Mesenteric fat pad (tissue), 1 donor: ENCODE data around the gene ROR2. TPM values are rescaled to one million over a fixed set of nuclear protein-coding genes. Genes with fewer than 3 reads are reported as not detected.
"Not testable (repeated sequence)": the region's sequence is repeated elsewhere in the genome, so short reads cannot be mapped to it uniquely, and the experiment has no call there.

Experiments
- DNase-seq: peaks from one replicate; pipeline ENCODE4 v3.0.0-alpha.2; 2020; ENCODE audit warnings: low spot score
- microRNA-seq: library from miRNA; unstranded; fragments of <30 nt; microRNA quantifications from one replicate; pipeline ENCODE4 v1.2.0, GENCODE V29; 2020; ENCODE audit warnings: borderline number of aligned reads
- total RNA-seq: library from RNA; stranded (reverse); fragmentation: NEBNext Ultra II Directional; extraction: Animal tissue kit (Norgen Biotek cat#: 25700); gene quantifications from one replicate; pipeline ENCODE4 v1.2.1, GENCODE V29; 2021
- donor health status: DM: yes; HTN: yes; CAD: no.

Gene ROR2
- total RNA-seq, 1 donor from 2014 or later = 9.5 TPM

DNA sequence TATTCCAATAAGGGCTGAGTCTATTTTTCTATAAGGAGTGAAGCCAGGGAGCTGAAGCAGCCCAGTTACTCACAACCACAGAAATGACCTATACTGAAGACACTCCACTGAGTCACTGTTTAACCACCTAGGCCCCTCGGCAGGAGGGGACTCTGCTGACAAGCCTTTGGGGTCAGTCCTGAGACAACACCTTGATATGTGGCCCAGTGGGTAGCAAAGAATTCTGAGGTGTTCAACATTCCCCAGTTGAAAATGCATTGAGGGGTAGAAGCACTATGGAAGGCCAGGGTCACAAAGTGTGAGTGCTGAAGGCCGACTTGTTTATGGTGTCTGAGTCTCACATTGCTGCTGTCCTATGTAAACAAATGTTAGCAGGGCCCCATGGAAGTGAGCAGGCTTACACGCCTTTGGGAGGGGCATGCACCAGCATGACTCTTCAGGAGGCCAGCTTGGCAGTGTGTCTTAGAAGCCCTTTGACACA lies 413.8 kb downstream of the ROR2 start:
- DNase-seq = no peak

DNA sequence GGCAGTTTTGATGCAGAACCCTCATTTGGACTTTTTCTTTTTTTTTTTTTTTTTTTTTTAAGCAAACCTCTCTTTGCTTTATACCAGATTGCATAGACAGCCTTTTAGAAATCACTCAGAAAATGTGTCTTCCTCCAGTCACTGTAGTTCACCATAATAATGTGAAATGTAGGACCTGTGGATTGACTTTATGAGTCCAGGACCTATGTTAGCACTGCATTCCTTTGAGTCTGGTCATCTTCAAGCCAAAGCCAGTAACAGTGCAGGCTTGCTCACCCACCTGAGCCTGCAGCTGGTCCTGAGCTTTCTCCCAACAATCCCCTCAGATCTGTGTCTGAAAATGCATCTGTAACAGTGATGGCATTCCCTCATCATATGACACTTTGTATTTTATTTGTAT lies 415.7 kb downstream of the ROR2 start:
- DNase-seq = no peak

DNA sequence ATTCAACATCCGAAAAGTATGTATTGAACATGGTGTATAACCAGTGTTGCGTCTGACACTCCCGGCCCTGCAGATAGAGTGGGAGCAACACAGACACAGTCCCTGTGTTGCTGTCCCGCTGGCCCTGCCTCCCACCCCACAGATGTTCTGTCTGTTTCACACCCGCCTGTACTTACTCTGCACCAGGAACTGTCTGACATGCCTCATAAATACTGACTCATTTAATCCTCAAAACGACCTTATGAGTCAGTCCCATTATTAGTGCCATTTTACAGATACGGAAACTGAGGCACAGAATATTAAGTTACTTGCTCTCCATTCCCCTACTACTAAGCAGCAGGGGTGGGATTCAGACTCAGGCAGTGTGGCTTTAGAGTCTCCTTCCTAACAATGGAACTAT lies 416.6 kb downstream of the ROR2 start:
- no peak for DNase-seq

DNA sequence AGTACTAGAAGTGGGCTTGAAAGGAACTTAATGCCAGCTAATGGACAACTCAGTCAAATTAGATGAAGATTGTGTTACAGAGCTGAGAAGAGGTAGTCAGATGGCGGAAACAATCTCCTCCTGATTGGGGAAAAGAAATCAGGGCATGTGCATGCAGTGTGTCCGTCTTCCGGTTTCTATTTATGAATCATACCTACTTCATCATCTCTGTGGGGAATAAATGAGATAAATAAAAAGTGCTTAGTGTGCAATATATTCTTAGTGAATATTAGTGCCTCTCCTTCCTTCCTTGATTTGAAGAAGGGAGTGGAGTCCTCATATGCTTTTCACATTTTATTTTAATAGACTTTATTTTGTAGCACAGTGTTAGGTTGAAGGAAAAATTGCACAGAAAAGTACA lies 417.7 kb downstream of the ROR2 start:
- no peak for DNase-seq

DNA sequence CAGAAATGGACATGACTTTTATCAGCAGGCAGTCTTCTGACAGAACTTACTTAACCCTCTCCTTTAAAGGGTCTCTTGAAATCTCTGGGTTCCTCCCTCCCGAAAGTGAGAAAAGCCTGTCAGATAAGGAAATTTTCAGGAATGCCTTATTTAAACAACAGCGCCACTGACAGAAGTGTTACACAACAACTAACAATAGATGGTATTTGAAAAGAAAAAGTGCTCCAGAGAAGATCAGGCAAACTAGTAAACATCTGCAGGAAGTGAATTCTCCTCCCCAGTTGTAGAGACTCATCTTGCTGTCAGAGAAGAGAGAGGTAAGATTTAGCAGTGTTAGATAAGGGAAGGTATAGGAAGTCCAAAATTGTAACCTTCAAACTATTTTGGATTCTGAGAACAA lies 419.2 kb downstream of the ROR2 start:
- no peak for DNase-seq

DNA sequence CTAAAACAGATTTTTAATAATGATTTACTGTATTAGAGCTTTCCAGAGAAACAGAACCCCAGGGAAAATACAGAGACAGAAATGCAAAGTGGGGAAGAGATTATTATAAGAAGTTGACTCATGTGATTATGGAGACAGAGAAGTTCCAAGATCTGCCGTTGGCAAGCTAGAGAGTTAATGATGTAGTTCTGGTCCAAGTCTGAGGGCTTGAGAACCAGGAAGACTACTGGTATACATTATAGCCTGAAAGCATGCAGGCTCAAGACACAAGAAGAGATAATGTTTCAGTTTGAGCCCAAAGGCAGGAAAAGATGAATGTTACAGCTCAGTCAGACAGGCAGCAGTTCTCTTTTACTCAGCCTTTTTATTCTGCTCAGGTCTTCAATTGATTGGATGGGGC lies 427.5 kb downstream of the ROR2 start:
- no peak for DNase-seq

DNA sequence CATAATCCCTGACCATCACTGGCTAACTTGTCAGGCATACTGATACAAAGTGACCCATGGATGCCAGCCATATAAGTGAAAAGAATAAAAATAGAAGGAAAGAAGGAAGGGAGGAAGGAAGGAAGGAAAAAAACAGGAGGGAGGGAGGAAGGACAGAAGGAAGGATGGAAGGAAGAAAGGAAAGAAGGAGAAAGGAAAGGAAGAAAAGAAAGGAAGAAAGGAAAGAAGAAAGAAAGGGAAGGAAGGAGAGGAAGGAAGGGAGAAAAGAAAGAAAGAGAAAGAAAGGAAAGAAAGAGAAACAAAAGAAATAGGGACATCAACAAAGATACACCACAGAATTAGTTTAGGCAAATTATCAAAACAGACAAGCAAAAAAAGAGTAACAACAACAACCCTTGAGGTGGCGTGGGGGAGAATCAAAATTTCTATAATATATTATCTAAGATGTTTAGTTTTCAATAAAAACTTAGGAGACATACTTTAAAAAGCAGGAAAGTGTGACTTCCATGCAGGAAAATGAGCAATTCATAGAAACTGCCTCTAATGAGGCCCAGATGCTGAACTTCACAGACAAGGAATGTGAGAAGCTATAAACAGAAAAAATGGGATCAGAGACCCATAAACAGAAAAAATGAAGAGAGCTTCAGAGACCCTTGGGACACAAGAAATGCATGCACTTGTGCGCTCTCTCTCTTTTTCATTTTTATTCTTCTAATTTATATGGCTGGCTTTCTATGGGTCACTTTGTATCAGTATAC lies 430.3 kb downstream of the ROR2 start:
- no peak for DNase-seq

DNA sequence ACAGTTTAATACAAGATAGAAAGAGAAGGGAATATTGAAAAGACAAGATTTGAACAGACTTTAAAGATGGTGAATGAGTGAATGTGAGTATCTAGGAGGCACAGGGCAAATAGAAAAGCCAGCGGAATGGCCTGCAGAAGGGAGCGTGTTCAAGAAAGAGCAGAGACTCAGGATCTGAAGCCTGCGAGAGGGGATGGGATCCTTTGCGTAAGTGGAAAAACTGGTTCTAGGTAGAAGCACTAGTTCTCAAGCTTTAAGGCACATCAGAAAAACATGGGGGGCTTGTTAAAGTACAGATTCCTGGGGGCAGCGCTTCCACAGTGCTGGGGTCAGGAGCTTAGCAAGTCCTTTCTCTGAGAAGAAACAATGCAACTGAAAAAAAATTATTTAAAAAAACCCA lies 431.6 kb downstream of the ROR2 start:
- no peak for DNase-seq

DNA sequence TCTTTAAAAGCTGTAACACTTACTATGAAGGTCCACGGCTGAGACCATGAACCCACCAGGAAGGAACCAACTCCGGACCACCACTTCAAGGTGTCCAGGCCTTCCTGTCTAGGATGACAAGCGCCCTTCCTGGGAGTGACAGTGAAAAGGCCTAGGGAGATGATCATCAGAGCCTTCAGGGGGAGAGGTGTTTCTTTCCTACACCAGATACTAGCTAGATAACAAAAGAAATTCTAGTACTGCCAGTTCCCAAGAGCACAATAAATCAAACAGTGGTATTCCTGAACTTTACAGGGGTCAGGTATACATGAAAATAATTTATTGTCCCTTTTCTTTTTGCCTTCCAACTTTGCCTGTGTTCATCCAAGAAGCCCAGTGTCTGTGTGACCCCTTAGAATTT lies 432.2 kb downstream of the ROR2 start:
- no peak for DNase-seq

DNA sequence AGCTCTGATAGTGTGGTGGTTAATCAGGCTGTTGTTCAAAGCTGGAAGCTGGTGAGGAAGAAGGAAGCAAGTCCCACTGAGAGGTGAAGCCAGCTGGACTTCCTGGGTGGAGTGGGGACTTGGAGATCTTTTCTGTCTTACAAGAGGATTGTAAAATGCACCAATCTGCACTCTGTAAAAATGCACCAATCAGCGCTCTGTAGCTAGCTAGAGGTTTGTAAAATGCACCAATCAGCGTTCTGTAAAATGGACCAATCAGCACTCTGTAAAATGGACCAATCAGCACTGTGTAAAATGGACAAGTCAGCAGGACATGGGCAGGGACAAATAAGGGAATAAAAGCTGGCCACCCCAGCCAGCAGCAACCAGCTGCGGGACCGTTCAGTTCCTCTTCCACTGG lies 432.7 kb downstream of the ROR2 start:
- DNase-seq = not testable (repeated sequence)

DNA sequence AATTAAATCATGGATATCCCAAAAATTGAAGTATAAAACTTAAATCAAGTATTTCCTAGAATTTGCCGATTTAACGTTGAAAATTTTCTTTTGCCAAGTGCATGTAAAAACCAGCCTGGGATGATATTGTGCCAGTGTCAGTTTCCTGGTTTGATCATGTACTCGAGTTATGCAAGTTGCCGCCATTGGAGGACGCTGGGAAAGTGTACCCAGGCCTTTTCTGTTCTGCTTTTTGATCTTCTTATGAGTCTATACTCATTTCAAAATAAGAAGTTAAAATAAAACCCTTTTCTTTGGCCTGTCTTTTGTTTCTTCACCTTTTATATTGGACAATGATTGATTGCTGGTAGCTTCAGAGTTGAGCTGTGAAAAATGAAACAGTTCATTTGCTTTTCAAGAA lies 433.3 kb downstream of the ROR2 start:
- DNase-seq = no peak

DNA sequence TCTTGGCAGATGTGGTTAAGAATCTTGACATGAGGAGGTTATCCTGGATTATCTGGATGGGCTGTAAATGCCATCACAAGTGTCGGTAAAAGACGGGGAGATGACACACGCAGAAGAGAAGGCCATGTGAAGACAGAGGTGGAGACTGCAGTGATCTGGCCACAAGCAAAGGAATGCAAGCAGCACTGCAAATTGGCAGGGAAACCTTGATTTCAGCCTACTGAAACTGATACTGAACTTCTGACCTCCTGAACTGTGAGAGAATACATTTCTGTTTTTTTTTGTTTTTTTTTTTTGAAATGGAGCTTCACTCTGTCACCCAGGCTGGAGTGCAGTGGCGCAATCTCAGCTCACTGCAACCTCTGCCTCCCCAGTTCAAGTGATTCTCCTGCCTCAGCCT lies 433.9 kb downstream of the ROR2 start:
- DNase-seq = no peak

DNA sequence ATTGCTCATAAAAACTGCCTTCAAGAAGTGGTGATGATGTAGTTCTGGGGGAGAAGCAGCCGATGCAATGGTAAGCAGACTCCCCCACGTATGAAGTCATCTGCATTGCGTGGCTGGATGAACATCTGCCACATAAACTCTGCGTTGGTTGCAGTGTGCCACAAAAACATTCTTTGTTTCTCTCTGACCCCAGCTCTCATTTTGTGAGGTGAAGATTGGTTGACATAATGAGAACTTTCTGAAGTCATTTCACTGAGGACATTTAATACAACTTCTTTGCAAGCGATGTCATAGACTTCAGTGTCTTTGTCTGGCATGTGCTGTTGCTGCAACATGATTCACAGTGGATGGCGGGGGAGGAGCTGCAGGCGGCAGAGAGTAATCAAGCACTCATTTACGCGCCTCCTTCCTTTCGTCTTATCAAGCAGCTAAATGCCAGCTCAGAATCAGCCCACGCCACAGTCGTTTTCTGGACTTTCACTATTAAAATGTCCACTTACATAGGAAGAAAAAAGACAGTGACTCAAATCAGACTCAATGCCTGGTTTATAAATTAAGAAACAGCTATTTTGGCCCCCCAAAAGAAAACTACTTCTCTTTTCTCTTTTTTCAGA lies 434.8 kb downstream of the ROR2 start:
- DNase-seq = no peak

Small RNA genes lying within 50 kb of the gene (microRNA-seq; reads per million reads assigned to microRNA genes)
- gene MIR3910-1 (not detected), gene MIR3910-2 (not detected)

Other genes with a start within 250 kb of the ROR2 start
- gene SPTLC1, start 165.2 kb upstream of the ROR2 start, total RNA-seq = 60.1 TPM